DOHH2 (cell line): ENCODE measurements around the gene COP1.

ENCODE experiments used
- H3F3A ChIP-seq: fragments of 200-600 bp; sonication (generic), shearing (Covaris generic); 2 replicates; pipeline ENCODE4 v1.6.0; 2016; ENCODE audit warnings: antibody characterized with exemption, mild to moderate bottlenecking; ENCODE audit not compliant: control insufficient read depth, insufficient read depth
- H3K27ac ChIP-seq: fragments of 200-600 bp; sonication (generic); 2 replicates; pipeline ENCODE4 v1.5.1; 2014; ENCODE audit warnings: low read depth, mild to moderate bottlenecking, low read length, moderate library complexity
- H3K27me3 ChIP-seq: fragments of 200-600 bp; sonication (generic); 2 replicates; pipeline ENCODE4 v1.6.1; 2014; ENCODE audit warnings: mild to moderate bottlenecking, low read length, mixed read lengths; ENCODE audit not compliant: control insufficient read depth
- H3K36me3 ChIP-seq: fragments of 200-600 bp; sonication (generic); 2 replicates; pipeline ENCODE4 v1.6.1; 2014; ENCODE audit warnings: mild to moderate bottlenecking, low read length, moderate library complexity, mixed read lengths; ENCODE audit not compliant: control insufficient read depth
- H3K4me1 ChIP-seq: fragments of 200-600 bp; sonication (generic); 2 replicates; pipeline ENCODE4 v1.6.1; 2014; ENCODE audit warnings: mild to moderate bottlenecking, low read length, mixed read lengths; ENCODE audit not compliant: control insufficient read depth
- H3K4me2 ChIP-seq: fragments of 200-600 bp; sonication (generic); 2 replicates; pipeline ENCODE4 v1.6.0; 2014; ENCODE audit warnings: mild to moderate bottlenecking, low read length, moderate library complexity
- H3K4me3 ChIP-seq: fragments of 200-600 bp; sonication (generic); 2 replicates; pipeline ENCODE4 v1.5.1; 2014; ENCODE audit warnings: mild to moderate bottlenecking, low read length, mixed read lengths
- H3K79me2 ChIP-seq: fragments of 200-600 bp; sonication (generic); 2 replicates; pipeline ENCODE4 v1.6.1; 2014; ENCODE audit warnings: mild to moderate bottlenecking, low read length, mixed read lengths; ENCODE audit not compliant: control insufficient read depth
- H3K9me2 ChIP-seq: fragments of 200-600 bp; sonication (generic); replicated peaks from 2 replicates; pipeline ENCODE4 v1.6.1; 2014; ENCODE audit warnings: mild to moderate bottlenecking, low read length, mixed read lengths; ENCODE audit not compliant: control insufficient read depth
- H3K9me3 ChIP-seq: fragments of 200-600 bp; sonication (generic); 2 replicates; pipeline ENCODE4 v1.6.1; 2014; ENCODE audit warnings: antibody characterized with exemption, low read length, mixed read lengths; ENCODE audit not compliant: control insufficient read depth, insufficient read depth
- H4K20me1 ChIP-seq: fragments of 200-600 bp; sonication (generic); 2 replicates; pipeline ENCODE4 v1.6.0; 2014; ENCODE audit warnings: low read depth, mild to moderate bottlenecking, antibody characterized with exemption, low read length, moderate library complexity; ENCODE audit not compliant: control insufficient read depth, insufficient read depth
- CTCF ChIP-seq: fragments of 200-600 bp; sonication (generic); IDR thresholded peaks from one replicate; pipeline ENCODE4 v1.5.1; 2014; ENCODE audit warnings: antibody characterized with exemption, mild to moderate bottlenecking, low read depth, low read length; ENCODE audit not compliant: poor library complexity, severe bottlenecking
- EZH2phosphoT487 ChIP-seq: fragments of 200-600 bp; sonication (generic); IDR thresholded peaks from 2 replicates; pipeline ENCODE4 v1.6.1; 2017; ENCODE audit warnings: borderline replicate concordance, mild to moderate bottlenecking, antibody characterized with exemption, low read length, moderate library complexity, mixed read lengths

The COP1 gene

GRCh38 chr1:175919001-175919400, 288.1 kb downstream of the COP1 start:
- no peak overlapping the region for H3K4me2 ChIP-seq
- no peaks in the 10 kb centered on the region for H3K9me3 ChIP-seq
- no peaks in the 10 kb centered on the region for H3K9me2 ChIP-seq
- H3K36me3 ChIP-seq: no peaks in the 10 kb centered on the region
- H3K27ac ChIP-seq: no peak overlapping the region
- no peaks in the 10 kb centered on the region for H3K27me3 ChIP-seq
- H3K79me2 ChIP-seq: no peaks in the 10 kb centered on the region
- H3K4me1 ChIP-seq: no peaks in the 10 kb centered on the region
- no peaks in the 10 kb centered on the region for H4K20me1 ChIP-seq
- no peak for TF ChIP-seq CTCF
- no peak for TF ChIP-seq EZH2phosphoT487
- no peaks in the 10 kb centered on the region for H3F3A ChIP-seq
- no peak overlapping the region for H3K4me3 ChIP-seq

DNA sequence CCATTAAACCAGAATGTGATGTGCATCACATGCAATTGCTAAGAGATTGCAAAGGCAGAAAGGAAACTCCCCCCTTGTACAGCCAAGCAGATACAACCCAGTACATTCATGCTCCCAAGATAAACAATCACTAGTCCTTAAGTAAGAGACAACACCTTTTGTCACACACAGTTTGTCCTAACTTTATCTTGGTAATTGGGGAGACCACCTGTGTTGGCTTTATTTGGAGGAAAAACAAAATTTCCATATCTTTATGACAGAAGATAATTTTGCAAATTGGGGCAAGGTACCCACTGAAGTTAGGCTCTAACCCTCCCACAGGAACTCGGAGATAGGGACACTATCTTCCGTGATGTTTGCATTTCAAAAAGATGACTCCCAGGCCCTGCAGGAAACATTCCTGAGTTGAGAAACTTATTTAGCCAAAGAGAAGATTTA, 288.7 kb downstream of the COP1 start:
- Histone ChIP-seq H3K4me2 (no peak overlapping the region), H3K9me2 (no peaks in the 10 kb centered on the region), H3K27ac (no peak overlapping the region), H3K27me3 (no peaks in the 10 kb centered on the region), H3K4me1 (no peaks in the 10 kb centered on the region), H4K20me1 (no peaks in the 10 kb centered on the region), H3K36me3 (no peaks in the 10 kb centered on the region), H3K4me3 (no peak overlapping the region), H3F3A (no peaks in the 10 kb centered on the region), H3K9me3 (no peaks in the 10 kb centered on the region), H3K79me2 (no peaks in the 10 kb centered on the region)
- no peak for TF ChIP-seq EZH2phosphoT487
- TF ChIP-seq CTCF: no peak

DNA sequence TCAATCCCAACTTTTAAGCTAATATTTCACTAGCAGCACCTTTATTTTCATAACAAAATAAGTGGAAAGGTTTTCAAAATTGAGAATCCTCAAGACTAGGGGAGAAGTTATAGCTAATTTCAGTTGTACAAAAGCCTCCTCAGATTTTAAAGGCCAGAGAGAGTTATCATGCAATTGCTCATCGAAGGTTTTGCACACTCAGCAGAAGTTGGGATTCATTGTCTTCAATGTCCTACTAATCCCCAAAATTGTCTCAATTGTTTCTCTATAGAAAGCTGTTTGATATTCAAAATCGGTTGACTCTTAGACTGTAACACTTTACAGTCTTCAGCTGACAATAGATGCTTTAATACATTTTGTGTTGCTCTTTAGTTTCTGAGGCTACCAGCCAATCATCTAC, 293.0 kb downstream of the COP1 start:
- H3K4me1 ChIP-seq: no peaks in the 10 kb centered on the region
- no peaks in the 10 kb centered on the region for H3K79me2 ChIP-seq
- H3K27ac ChIP-seq: no peak overlapping the region
- no peaks in the 10 kb centered on the region for H3K27me3 ChIP-seq
- no peak overlapping the region for H3K4me2 ChIP-seq
- H3K36me3 ChIP-seq: no peaks in the 10 kb centered on the region
- no peak overlapping the region for H3K4me3 ChIP-seq
- no peaks in the 10 kb centered on the region for H3K9me2 ChIP-seq
- H3K9me3 ChIP-seq: peaks cover 7% of the 10 kb centered on the region; the same call in 1 of the 2 replicates
- H4K20me1 ChIP-seq: no peaks in the 10 kb centered on the region
- TF ChIP-seq EZH2phosphoT487 (no peak), CTCF (no peak)
- no peaks in the 10 kb centered on the region for H3F3A ChIP-seq

- no peaks in the 10 kb centered on the region for H3K36me3 ChIP-seq
- H3K27me3 ChIP-seq: no peaks in the 10 kb centered on the region
- H3K4me3 ChIP-seq: no peak overlapping the region
- H3K9me2 ChIP-seq: no peaks in the 10 kb centered on the region
- H3K4me2 ChIP-seq: no peak overlapping the region
- no peaks in the 10 kb centered on the region for H3K4me1 ChIP-seq
- no peak overlapping the region for H3K27ac ChIP-seq
- no peaks in the 10 kb centered on the region for H4K20me1 ChIP-seq
- peaks cover 7% of the 10 kb centered on the region; the same call in 1 of the 2 replicates for H3K9me3 ChIP-seq
- TF ChIP-seq CTCF (no peak), EZH2phosphoT487 (no peak)
- H3K79me2 ChIP-seq: no peaks in the 10 kb centered on the region
- H3F3A ChIP-seq: no peaks in the 10 kb centered on the region
Measured at GRCh38 chr1:175911138-175911537, 295.9 kb downstream of the COP1 start.
